ENCODE results near the gene TECPR2. TPM values are rescaled to one million over a fixed set of nuclear protein-coding genes. Genes with fewer than 3 reads are reported as not detected.

TECPR2 gene
- total RNA-seq, 1 donor from 2014 or later: 21.4 TPM

DNA sequence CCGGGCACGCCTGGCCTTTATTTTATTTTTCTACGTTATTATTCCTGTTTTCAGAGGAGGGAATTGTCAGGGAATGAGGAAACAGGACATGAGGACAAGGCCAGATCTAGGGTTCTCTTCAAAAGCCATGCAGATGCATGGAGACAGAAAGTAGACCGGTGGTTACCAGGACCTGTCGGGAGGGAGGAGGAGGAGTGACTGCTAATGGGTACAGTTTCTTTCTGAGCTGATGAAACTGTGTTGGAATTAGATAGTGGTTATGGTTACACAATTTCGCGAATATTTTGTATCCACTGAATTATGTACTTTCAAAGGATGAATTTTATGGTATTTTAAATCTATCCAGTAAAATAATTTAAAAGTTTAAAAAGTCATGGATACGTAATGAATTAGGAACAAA lies 31.9 kb upstream of the TECPR2 start:
- intact Hi-C loops (cut with DNase I): no loop called here
- no peaks in the 10 kb centered on the region for H3K4me1 ChIP-seq
- DNase-seq: no peak
- no peaks in the 10 kb centered on the region for H3K9me3 ChIP-seq
- H3K27ac ChIP-seq: no peak overlapping the region
- TF ChIP-seq, protein P1, sequence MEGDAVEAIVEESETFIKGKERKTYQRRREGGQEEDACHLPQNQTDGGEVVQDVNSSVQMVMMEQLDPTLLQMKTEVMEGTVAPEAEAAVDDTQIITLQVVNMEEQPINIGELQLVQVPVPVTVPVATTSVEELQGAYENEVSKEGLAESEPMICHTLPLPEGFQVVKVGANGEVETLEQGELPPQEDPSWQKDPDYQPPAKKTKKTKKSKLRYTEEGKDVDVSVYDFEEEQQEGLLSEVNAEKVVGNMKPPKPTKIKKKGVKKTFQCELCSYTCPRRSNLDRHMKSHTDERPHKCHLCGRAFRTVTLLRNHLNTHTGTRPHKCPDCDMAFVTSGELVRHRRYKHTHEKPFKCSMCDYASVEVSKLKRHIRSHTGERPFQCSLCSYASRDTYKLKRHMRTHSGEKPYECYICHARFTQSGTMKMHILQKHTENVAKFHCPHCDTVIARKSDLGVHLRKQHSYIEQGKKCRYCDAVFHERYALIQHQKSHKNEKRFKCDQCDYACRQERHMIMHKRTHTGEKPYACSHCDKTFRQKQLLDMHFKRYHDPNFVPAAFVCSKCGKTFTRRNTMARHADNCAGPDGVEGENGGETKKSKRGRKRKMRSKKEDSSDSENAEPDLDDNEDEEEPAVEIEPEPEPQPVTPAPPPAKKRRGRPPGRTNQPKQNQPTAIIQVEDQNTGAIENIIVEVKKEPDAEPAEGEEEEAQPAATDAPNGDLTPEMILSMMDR (IDR thresholded peaks at IDR 0.05): no peak
- H3K27me3 ChIP-seq: no peaks in the 10 kb centered on the region
- no peak overlapping the region for H3K4me3 ChIP-seq
- ATAC-seq: no peak
- H3K36me3 ChIP-seq: peaks cover 18% of the 10 kb centered on the region

DNA sequence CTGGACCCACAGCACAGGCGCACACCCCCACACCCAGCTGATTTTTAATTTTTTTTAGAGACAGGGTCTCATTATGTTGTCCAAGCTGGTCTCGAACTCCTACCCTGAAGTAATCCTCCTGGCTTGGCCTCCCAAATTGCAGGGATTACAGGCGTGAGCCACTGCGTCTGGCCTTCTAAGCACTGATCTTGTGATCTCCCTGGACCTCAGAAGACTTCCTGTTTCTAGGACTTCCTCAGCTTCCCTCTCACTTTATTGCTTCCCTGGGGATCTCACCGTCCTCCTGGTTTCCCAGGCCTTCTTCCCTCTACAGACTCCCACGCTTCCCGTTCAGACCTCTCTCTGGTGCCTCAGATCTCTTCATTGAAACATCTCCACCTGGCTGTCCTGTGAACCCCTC lies 29.4 kb upstream of the TECPR2 start:
- Histone ChIP-seq H3K27me3 (no peaks in the 10 kb centered on the region), H3K4me1 (no peaks in the 10 kb centered on the region), H3K36me3 (peaks cover 29% of the 10 kb centered on the region), H3K4me3 (no peak overlapping the region), H3K9me3 (no peaks in the 10 kb centered on the region), H3K27ac (no peak overlapping the region)
- no peak for DNase-seq
- TF ChIP-seq, protein P1 (IDR thresholded peaks at IDR 0.05): no peak
- intact Hi-C loops (cut with DNase I): no loop called here
- peak; percentile 73 for ATAC-seq

DNA sequence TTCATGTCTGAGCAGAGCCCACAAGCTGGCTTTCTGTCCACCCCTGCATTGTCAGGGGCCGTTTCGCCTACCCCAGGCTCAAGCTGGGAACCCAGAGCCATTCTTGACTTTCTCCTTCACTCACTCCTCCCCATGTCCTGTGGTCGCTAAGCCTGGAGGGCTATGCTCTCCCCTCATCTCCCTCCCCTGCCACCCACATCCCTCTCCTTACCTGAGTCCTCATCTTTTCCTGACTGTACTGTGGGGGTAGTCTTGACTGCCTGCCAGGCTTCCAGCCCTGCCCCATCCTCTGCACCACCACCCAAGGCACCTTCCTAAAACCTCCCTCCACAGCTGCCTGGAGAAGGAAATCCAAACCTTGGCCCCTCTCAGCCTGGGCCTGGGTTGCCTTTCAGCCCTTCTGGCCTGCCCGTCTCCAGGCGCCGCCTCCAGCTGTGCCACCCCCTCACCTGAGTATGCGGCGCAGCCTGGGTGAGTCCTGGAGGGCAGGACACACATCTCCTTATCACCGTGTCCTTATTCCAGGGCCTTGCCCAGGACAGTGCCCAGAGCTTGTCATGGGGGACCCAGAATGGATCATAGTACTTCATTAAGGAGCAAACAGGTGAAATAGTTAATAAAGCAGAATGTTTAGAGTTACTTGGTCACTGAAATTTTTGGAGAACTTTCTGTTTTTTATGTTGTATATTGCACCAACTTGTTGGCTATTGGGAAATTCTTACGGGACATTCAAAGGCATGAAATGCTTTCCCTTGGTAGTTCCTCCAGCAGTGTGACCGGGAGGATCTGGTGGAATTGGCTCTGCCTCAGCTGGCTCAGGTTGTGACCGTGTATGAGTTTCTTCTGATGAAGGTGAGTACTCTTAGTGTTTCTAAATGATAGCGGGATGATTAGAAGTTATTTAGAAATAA lies 28.7 kb upstream of the TECPR2 start:
- no peak overlapping the region for H3K27ac ChIP-seq
- H3K9me3 ChIP-seq: no peaks in the 10 kb centered on the region
- ATAC-seq: peak; percentile 50
- DNase-seq: no peak
- no peak overlapping the region for H3K4me3 ChIP-seq
- H3K36me3 ChIP-seq: peaks cover 35% of the 10 kb centered on the region
- intact Hi-C loops (cut with DNase I): no loop called here
- TF ChIP-seq, protein P1 (IDR thresholded peaks at IDR 0.05): no peak
- no peaks in the 10 kb centered on the region for H3K27me3 ChIP-seq
- no peaks in the 10 kb centered on the region for H3K4me1 ChIP-seq

DNA sequence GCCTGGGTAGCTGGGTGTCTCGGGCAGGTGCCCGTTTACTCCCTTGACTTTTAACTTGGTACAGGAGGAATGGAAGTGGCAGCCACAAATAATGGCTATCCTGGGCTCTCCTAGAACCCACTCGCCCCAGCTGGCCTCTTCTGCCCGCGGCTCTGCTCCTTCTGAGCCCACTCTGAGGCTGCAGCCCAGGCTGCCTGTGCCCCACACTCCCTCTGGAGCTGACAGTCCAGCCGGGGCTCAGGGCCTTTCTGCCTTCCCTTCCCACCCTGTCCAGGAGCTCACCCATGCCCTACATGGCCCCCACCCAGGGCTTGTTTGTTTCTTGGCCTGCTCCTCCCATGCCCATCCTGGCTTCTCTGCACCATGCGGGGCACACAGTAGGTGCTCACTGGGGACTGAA lies 27.6 kb upstream of the TECPR2 start:
- intact Hi-C loops (cut with DNase I): no loop called here
- Histone ChIP-seq H3K27me3 (no peaks in the 10 kb centered on the region), H3K36me3 (peaks cover 37% of the 10 kb centered on the region), H3K4me1 (no peaks in the 10 kb centered on the region), H3K27ac (no peak overlapping the region), H3K4me3 (no peak overlapping the region), H3K9me3 (no peaks in the 10 kb centered on the region)
- TF ChIP-seq, protein P1 (IDR thresholded peaks at IDR 0.05): no peak
- no peak for DNase-seq
- peak; percentile 25 for ATAC-seq

DNA sequence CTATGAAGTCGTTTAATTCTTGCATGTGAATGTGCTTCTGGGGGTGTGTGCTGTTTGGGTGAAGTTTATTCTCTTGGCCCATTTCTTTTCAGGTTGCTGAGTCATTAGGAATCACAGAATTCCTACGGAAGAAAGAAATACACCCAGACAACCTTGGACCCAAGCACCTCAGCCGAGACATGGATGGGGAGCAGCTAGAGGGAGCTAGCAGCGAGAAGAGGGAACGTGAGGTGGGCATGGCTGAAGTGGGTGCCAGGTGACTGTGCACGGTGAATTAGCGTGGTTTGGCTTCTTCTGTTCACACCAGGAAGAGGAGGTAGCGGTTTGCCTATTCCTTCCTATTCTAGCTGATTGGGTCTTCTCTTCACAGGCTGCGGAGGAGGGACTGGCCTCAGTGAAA lies 24.0 kb upstream of the TECPR2 start:
- ATAC-seq: no peak
- H3K36me3 ChIP-seq: peaks cover 56% of the 10 kb centered on the region

More for the DNA sequence above, 24.0 kb upstream of the TECPR2 start:
- TF ChIP-seq, protein P1 (IDR thresholded peaks at IDR 0.05): no peak
- no peaks in the 10 kb centered on the region for H3K9me3 ChIP-seq
- intact Hi-C loops (cut with DNase I): no loop called here
- DNase-seq: peak; percentile 31
- no peak overlapping the region for H3K4me3 ChIP-seq
- no peak overlapping the region for H3K27ac ChIP-seq
- no peaks in the 10 kb centered on the region for H3K27me3 ChIP-seq
- no peaks in the 10 kb centered on the region for H3K4me1 ChIP-seq

All from upper lobe of right lung (tissue), 1 donor.